ENCODE data around the gene SPG11.
"Not testable (repeated sequence)": the region's sequence is repeated elsewhere in the genome, so short reads cannot be mapped to it uniquely, and the experiment has no call there.

SPG11 gene

GRCh38 chr15:44550256-44550655 lies 113.2 kb downstream of the SPG11 start:
- DNase-seq = no peak

DNA sequence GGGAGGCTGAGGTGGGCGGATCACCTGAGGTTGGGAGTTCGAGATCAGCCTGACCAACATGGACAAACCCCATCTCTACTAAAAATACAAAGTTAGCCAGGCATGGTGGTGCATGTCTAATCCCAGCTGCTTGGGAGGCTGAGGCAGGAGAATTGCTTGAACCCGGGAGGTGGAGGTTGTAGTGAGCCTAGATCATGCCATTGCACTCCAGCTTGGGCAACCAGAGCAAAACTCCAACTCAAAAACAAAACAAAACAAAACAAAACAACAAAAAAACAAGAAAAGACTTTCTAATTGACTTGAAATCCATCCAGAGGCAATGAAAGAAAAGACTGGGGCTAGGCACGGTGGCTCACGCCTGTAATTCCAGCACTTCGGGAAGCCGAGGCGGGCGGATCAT lies 114.3 kb downstream of the SPG11 start:
- DNase-seq = not testable (repeated sequence)

- peak; percentile 15 to 22 for DNase-seq
Observed at GRCh38 chr15:44545913-44546802, 117.3 kb downstream of the SPG11 start.

DNA sequence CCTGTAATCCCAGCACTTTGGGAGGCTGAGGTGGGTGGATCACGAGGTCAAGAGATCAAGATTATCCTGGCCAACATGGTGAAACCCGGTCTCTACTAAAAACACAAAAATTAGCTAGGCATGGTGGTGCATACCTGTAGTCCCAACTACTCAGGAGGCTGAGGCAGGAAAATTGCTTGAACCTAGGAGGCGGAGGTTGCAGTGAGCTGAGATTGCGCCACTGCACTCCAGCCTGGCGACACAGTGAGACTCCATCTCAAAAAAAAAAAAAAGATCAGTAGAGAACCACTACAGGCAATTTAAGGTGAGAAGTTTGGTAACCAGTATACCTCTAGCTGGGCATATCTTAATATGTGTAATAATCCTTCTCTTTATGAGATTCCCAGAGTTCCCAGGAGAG lies 118.7 kb downstream of the SPG11 start:
- DNase-seq = not testable (repeated sequence)

- DNase-seq = no peak
Observed at GRCh38 chr15:44542596-44542995, 120.9 kb downstream of the SPG11 start.

GRCh38 chr15:44541282-44541958 lies 122.0 kb downstream of the SPG11 start:
- DNase-seq = no peak

- peak in 1 of 2 donors; percentile 8 for DNase-seq
Observed at GRCh38 chr15:44537735-44538240, 125.7 kb downstream of the SPG11 start.

- DNase-seq = peak; percentile 93 to 95
Observed at GRCh38 chr15:44536962-44537734, 126.3 kb downstream of the SPG11 start, which contains the start of gene EIF3J. TSS of gene EIF3J (plus strand) at chr15:44537147. CDS start at chr15:44537195, 48 bp downstream.

- DNase-seq = no peak
Observed at GRCh38 chr15:44536302-44536961, 127.0 kb downstream of the SPG11 start.

DNA sequence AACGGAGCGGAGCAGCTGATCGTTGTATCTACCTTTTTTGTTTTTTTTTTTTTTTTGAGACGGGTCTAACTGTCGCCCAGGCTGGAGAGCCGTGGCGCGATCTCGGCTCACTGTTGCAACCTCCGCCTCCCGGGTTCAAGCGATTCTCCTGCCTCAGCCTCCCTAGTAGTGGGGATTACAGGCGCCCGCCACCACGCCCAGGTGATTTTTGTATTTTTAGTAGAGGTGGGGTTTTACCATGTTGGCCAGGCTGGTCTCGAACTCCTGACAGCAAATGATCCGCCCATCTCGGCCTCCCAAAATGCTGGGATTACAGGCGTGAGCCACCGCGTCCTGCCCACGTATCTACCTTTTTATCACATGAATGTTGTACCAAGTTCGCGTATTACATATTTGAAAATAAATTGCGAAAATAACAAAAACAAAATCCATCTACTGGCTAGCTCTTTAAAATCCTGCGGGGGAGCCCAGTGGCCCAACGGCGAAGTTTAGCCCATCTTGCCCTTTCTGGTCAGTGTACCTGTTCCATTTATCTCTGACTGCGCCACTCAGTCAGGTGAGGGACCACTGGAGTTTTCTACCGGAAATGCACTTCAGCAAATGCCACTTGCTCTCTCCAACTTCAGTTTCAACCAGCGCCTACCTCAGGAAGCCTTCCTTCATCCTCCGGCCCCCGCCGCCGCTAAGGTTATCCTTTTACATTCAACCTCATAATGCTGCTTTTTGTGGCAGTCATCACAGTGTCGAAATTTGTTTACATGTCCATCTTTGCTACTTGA lies 127.8 kb downstream of the SPG11 start:
- peak; percentile 15 to 38 for DNase-seq

DNA sequence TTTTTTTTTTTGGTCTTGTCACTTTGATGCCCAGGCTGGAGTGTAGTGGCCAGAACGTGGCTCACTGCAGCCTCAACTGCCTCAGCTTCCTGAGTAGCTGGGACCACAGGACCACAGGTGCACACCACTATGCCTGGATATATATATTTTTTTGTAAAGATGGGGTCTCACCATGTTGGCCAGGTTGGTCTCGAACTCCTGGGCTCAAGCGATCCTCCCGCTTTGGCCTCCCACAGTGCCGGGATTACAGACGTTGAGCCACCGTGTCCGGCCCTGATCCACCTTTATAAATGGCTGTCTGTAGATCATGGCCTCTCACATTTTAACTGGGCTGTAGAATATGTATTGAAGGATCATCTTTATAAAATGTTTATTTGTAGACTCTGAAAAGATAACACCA lies 128.4 kb downstream of the SPG11 start:
- DNase-seq = no peak

- DNase-seq = no peak
Observed at GRCh38 chr15:44532689-44533088, 130.8 kb downstream of the SPG11 start.

DNA sequence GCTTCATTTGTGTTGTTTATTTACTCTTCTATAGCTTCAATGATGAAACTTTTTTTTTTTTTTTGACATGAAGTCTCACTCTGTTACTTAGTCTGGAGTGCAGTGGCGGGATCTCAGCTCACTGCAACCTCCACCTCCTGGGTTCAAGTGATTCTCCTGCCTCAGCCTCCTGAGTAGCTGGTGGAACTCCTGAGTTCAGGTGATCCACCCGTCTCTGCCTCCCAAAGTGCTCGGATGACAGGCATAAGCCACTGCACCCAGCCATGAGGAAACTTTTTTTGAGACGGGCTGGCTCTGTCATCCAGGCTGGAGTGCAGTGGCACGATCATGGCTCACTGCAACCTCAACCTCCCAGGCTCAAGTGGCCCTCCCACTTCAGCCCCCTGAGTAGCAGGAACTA lies 131.2 kb downstream of the SPG11 start:
- not testable (repeated sequence) for DNase-seq

DNA sequence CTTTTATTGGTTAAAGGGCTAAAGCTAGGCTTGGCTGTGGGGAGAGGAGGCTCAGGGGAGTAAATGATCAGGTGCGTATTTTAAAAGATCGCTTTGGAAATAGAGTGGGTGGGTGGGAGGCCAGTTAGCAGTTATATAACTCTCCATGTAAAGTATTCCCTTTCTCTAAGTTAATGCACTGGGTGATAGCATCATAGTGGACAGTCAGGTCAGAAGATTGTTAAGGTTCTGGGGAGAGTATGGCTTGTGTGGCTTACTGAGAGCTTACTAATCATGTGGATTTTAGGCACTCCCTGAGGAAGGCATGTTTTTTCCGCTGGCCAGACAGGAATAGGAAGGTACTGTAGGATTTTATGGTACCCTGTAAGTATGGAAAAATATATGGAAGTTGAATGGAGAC lies 132.8 kb downstream of the SPG11 start:
- no peak for DNase-seq

DNA sequence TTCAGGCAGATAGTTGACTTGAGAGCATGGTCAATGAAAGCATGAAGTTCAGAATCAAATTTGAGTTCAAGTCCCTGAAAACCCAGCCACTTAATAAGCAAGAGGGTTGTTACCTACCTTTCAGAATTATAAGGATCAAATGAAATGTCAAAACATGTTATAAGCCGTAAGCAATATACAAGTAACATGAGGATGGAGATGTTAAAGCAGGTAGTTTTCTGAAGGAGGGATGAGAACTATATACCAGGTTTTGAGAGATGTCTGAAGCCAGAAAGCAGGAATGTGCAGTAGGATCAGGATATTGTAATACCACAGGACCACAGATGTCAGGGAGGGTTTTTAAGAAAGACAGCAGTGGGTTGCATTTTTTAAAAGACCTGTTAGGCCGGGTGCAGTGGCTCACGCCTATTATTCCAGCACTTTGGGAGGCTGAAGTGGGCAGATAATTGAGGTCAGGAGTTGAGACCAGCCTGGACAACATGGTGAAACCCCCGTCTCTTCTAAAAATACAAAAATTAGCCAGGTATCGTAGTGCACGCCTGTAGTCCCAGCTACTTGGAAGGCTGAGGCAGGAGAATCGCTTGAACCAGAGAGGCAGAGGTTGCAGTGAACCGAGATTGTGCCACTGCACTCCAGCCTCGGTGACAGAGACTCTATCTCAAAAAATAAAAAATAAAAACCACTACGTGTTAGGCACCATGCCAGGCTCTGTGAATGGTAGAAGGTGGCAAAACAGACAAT lies 133.4 kb downstream of the SPG11 start:
- no peak for DNase-seq

DNA sequence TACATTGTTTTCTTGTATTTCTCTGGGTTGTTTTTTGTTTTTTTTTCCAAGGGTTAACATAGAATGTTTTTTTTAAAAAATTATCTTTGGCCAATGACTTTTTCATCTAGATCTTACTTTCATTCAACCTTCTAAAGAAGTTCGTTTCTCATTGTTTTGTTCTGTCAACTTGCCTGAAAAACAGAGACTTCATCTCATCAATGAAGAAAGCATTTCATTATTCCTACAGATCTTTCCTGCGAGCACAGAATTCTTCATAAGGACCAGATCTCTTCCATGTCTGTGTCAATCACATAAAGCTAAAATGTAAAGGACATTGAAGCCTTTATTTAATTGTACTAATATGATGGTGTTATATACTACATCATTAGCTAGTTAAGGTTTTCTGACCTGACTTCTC lies 136.2 kb downstream of the SPG11 start:
- DNase-seq = no peak

DNA sequence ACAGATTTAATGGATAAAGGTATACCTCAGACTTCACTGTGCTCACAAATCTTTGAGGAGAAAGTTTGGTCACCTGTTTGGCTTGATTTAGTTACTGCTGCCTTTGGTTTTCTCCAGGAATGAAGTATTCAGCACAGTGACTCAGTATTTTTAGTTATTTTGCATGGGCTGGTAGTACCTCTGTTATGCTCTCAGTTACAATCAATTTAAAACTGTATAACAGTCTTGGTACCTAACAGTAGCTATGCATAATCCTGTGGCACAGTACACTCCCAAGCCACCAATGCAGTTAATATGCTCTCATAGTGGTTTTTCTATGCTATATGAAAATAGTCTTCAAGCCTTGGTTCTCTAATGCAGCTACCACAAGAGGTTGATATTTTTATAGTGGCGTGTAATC lies 138.4 kb downstream of the SPG11 start:
- DNase-seq = no peak

GRCh38 chr15:44519537-44519936 lies 143.9 kb downstream of the SPG11 start:
- no peak for DNase-seq

- no peak for DNase-seq
Observed at GRCh38 chr15:44516436-44516835, 147.0 kb downstream of the SPG11 start.
